Neutrophil (primary cell): ENCODE results near the gene DKK3.

Experiments used
- H3K27ac ChIP-seq: fragments of 200-600 bp; sonication (generic); 2 replicates; pipeline ENCODE4 v1.5.1; 2016; ENCODE audit warnings: mild to moderate bottlenecking, moderate library complexity
- H3K27me3 ChIP-seq: fragments of 200-600 bp; sonication (generic); 2 replicates; pipeline ENCODE4 v1.6.0; 2016; ENCODE audit warnings: mild to moderate bottlenecking
- H3K36me3 ChIP-seq: fragments of 200-600 bp; sonication (generic); 2 replicates; pipeline ENCODE4 v1.5.1; 2017
- H3K4me1 ChIP-seq, 2 experiments: fragments of 200-600 bp in 1 of 2; sonication (generic) in 1 of 2; 1 replicate in 1 of 2; 2 replicates in 1 of 2; pipeline versions ENCODE4 v1.5.1 to v1.6.1; 2013 to 2016; ENCODE audit warnings: low read depth in 1 of 2, low read length in 1 of 2, mild to moderate bottlenecking in 1 of 2, moderate library complexity in 1 of 2; ENCODE audit not compliant: control insufficient read depth in 1 of 2, insufficient read depth in 1 of 2
- H3K4me3 ChIP-seq, 2 experiments: fragments of 200-600 bp in 1 of 2; sonication (generic) in 1 of 2; 1 replicate in 1 of 2; 2 replicates in 1 of 2; pipeline ENCODE4 v1.5.1; 2013 to 2016; ENCODE audit warnings: low read depth in 1 of 2, low read length in 1 of 2, mild to moderate bottlenecking in 1 of 2, moderate library complexity in 1 of 2
- H3K9me3 ChIP-seq: fragments of 200-600 bp; sonication (generic); 2 replicates; pipeline ENCODE4 v1.5.1; 2016
- CTCF ChIP-seq: fragments of 200-600 bp; sonication (generic); IDR thresholded peaks from 2 replicates; pipeline ENCODE4 v1.5.1; 2016; ENCODE audit warnings: antibody characterized with exemption

DKK3 gene

GRCh38 chr11:12052676-12053605 lies 44.5 kb upstream of the DKK3 start:
- Histone ChIP-seq H3K36me3 (no peaks in the 10 kb centered on the region), H3K9me3 (no peaks in the 10 kb centered on the region), H3K27me3 (no peaks in the 10 kb centered on the region), H3K27ac (no peak overlapping the region), H3K4me3 (no peak overlapping the region), H3K4me1 (peaks cover 6% of the 10 kb centered on the region in 2 experiments)
- no peak for TF ChIP-seq CTCF

DNA sequence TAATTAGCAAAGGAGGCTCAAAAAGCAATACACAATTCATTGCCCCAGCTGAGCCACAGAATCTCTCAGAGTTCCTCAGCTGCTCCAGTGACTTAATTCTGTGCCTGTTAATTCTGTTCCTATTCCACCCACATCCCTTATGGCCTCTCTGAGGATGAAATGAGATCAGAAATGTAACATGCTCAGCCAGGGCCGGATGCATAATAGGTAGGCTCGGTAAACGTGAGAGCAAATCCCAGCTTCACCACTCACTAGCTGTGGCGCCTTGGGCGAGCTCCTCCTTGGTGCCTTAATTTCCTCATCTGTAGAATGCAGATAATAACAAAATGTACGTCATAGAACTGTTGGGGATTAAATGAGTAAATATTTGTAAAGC lies 42.8 kb upstream of the DKK3 start:
- no peak for TF ChIP-seq CTCF
- no peak overlapping the region for H3K4me3 ChIP-seq

DNA sequence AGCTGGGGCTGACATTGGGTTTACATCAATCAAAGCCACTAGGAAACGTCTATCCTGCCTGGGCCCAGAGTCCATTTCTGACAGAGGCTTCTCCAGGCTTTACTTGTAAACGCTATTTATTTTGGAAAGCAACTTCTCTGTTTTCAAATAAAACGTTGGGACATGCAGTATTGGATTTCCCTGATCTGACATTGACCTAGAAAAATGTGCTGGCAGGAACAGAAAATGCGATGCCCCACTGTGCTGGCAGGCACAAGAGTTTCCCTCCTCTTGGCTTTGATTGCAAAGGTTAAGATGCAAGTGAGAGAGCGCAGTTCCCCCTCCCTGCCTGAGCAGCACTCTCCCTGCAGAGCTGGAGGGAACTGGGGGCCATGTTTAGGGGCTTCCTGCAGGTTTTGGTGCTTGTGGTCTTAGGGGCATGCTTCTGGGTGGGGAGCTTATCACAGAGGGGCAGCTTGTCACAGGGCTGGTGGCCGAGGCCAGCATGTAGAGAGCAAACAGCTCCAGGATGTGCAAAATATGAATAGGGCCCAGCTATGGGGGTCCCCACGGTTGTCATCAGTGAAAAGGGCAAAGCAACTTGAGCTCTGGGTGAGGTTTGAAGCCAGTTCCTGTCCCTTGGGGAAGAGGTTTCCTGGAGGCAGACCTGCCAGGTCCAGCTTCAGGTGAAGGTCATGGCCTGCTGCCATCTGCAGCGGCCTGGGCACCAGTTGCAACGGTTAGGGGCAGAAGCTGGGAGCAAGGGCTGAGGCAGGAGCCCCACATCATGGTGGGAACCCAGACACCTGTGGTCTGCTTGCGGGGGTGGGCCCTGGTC lies 42.3 kb upstream of the DKK3 start:
- H3K36me3 ChIP-seq = no peaks in the 10 kb centered on the region
- H3K27ac ChIP-seq = no peak overlapping the region
- H3K4me1 ChIP-seq = peaks cover 10 to 11% of the 10 kb centered on the region in 2 experiments
- no peak overlapping the region for H3K4me3 ChIP-seq
- no peaks in the 10 kb centered on the region for H3K9me3 ChIP-seq
- TF ChIP-seq CTCF = no peak
- H3K27me3 ChIP-seq = no peaks in the 10 kb centered on the region

More for the DNA sequence above, 42.8 kb upstream of the DKK3 start:
- peaks cover 10 to 11% of the 10 kb centered on the region in 2 experiments for H3K4me1 ChIP-seq
- H3K36me3 ChIP-seq = no peaks in the 10 kb centered on the region
- no peaks in the 10 kb centered on the region for H3K27me3 ChIP-seq
- H3K27ac ChIP-seq = no peak overlapping the region
- no peaks in the 10 kb centered on the region for H3K9me3 ChIP-seq

GRCh38 chr11:12048936-12049790 lies 40.7 kb upstream of the DKK3 start:
- no peaks in the 10 kb centered on the region for H3K9me3 ChIP-seq
- H3K36me3 ChIP-seq = no peaks in the 10 kb centered on the region
- H3K4me1 ChIP-seq = peaks cover 13 to 14% of the 10 kb centered on the region in 2 experiments
- no peak overlapping the region for H3K4me3 ChIP-seq
- no peaks in the 10 kb centered on the region for H3K27me3 ChIP-seq
- no peak for TF ChIP-seq CTCF
- H3K27ac ChIP-seq = no peak overlapping the region

- no peak overlapping the region for H3K27ac ChIP-seq
- H3K36me3 ChIP-seq = no peaks in the 10 kb centered on the region
- no peaks in the 10 kb centered on the region for H3K27me3 ChIP-seq
- no peak overlapping the region for H3K4me3 ChIP-seq
- no peaks in the 10 kb centered on the region for H3K9me3 ChIP-seq
- peaks cover 22 to 28% of the 10 kb centered on the region in 2 experiments for H3K4me1 ChIP-seq
- TF ChIP-seq CTCF = no peak
Measured at GRCh38 chr11:12046636-12047236, 38.3 kb upstream of the DKK3 start.
